Neuronal stem cell (in vitro differentiated cells): ENCODE data around the gene FBP2.
"Not testable (repeated sequence)": the region's sequence is repeated elsewhere in the genome, so short reads cannot be mapped to it uniquely, and the experiment has no call there.

Experiments
- DNase-seq: peaks from one replicate; pipeline ENCODE4 v3.0.0-alpha.2; 2013; ENCODE audit warnings: low spot score
- H2AFZ ChIP-seq: one replicate; pipeline ENCODE4 v1.6.1; 2013; ENCODE audit warnings: mild to moderate bottlenecking, low read length, inconsistent platforms
- H2AK5ac ChIP-seq: 2 replicates; pipeline ENCODE4 v1.6.1; 2013; ENCODE audit warnings: low read depth, mild to moderate bottlenecking, inconsistent platforms, low read length, moderate library complexity, mixed read lengths
- H2BK120ac ChIP-seq: 2 replicates; pipeline ENCODE4 v1.6.1; 2013; ENCODE audit warnings: low read depth, mild to moderate bottlenecking, inconsistent platforms, low read length, moderate library complexity, mixed read lengths
- H2BK12ac ChIP-seq: one replicate; pipeline ENCODE4 v1.6.1; 2013; ENCODE audit warnings: low read length, inconsistent platforms
- H2BK15ac ChIP-seq: 2 replicates; pipeline ENCODE4 v1.6.1; 2013; ENCODE audit warnings: mild to moderate bottlenecking, low read length, inconsistent platforms, mixed read lengths
- H2BK5ac ChIP-seq: one replicate; pipeline ENCODE4 v1.6.1; 2013; ENCODE audit warnings: inconsistent platforms, mild to moderate bottlenecking, low read length, moderate library complexity
- H3K14ac ChIP-seq: one replicate; pipeline ENCODE4 v1.6.1; 2013; ENCODE audit warnings: low read length, inconsistent platforms
- H3K18ac ChIP-seq: 2 replicates; pipeline ENCODE4 v1.6.1; 2013; ENCODE audit warnings: low read length, inconsistent platforms
- H3K23ac ChIP-seq: 2 replicates; pipeline ENCODE4 v1.6.1; 2013; ENCODE audit warnings: low read depth, mild to moderate bottlenecking, mixed read lengths, low read length, inconsistent platforms; ENCODE audit not compliant: poor library complexity
- H3K27ac ChIP-seq: replicated peaks from 3 replicates; pipeline ENCODE4 v1.5.1; 2013; ENCODE audit warnings: low read length, inconsistent platforms
- H3K27me3 ChIP-seq, 3 experiments: 2 replicates each; pipeline ENCODE4 v1.6.1; 2013; ENCODE audit warnings: low read length in 3 of 3, mild to moderate bottlenecking in 2 of 3, inconsistent platforms in 1 of 3, low read depth in 1 of 3, mixed read lengths in 1 of 3, moderate library complexity in 1 of 3; ENCODE audit not compliant: control insufficient read depth in 3 of 3, insufficient read depth in 3 of 3
- H3K36me3 ChIP-seq, 2 donors: replicated peaks in 1 of 2; 2 replicates each; pipeline ENCODE4 v1.6.1; 2013; ENCODE audit warnings: low read length in 2 of 2; ENCODE audit not compliant: control insufficient read depth in 2 of 2, insufficient read depth in 2 of 2
- H3K4ac ChIP-seq: 2 replicates; pipeline ENCODE4 v1.6.1; 2013; ENCODE audit warnings: inconsistent platforms, mild to moderate bottlenecking, low read length, moderate library complexity
- H3K4me1 ChIP-seq, 2 donors: 1 replicate in 1 of 2; 2 replicates in 1 of 2; pipeline ENCODE4 v1.6.1; 2013; ENCODE audit warnings: low read length in 2 of 2, low read depth in 1 of 2; ENCODE audit not compliant: control insufficient read depth in 2 of 2, insufficient read depth in 1 of 2
- H3K4me2 ChIP-seq: one replicate; pipeline ENCODE4 v1.6.1; 2013; ENCODE audit warnings: mild to moderate bottlenecking, low read length, inconsistent platforms; ENCODE audit not compliant: insufficient read depth, poor library complexity, severe bottlenecking
- H3K4me3 ChIP-seq, 2 donors: 2 replicates each; pipeline ENCODE4 v1.5.1; 2013; ENCODE audit warnings: low read length in 2 of 2, mild to moderate bottlenecking in 2 of 2, inconsistent platforms in 1 of 2, moderate library complexity in 1 of 2
- H3K79me1 ChIP-seq: one replicate; pipeline ENCODE4 v1.6.1; 2013; ENCODE audit warnings: low read depth, mild to moderate bottlenecking, inconsistent platforms, low read length, moderate library complexity
- H3K9ac ChIP-seq: one replicate; pipeline ENCODE4 v1.6.1; 2013; ENCODE audit warnings: mild to moderate bottlenecking, low read depth, low read length, inconsistent platforms; ENCODE audit not compliant: poor library complexity
- H3K9me3 ChIP-seq, 2 donors: replicated peaks in 1 of 2; 2 replicates each; pipeline versions ENCODE3 to v1.6.1; 2013; ENCODE audit warnings: low read length in 2 of 2, mild to moderate bottlenecking in 2 of 2, inconsistent platforms in 1 of 2, low read depth in 1 of 2, mixed read lengths in 1 of 2, moderate library complexity in 1 of 2; ENCODE audit not compliant: control insufficient read depth in 2 of 2, insufficient read depth in 1 of 2
- H4K8ac ChIP-seq: one replicate; pipeline ENCODE4 v1.6.1; 2013; ENCODE audit warnings: low read depth, mild to moderate bottlenecking, inconsistent platforms, low read length, moderate library complexity
- H4K91ac ChIP-seq: one replicate; pipeline ENCODE4 v1.6.1; 2013; ENCODE audit warnings: low read length, low read depth, mild to moderate bottlenecking, inconsistent platforms; ENCODE audit not compliant: poor library complexity
- WGBS, 2 donors: extraction: QIAGEN DNeasy Blood & Tissue Kit; methylation state at CpG; one replicate each; pipeline ENCODE4 v1.1.7; 2013; ENCODE audit warnings: missing lambda C conversion rate in 2 of 2, mixed read lengths in 1 of 2; ENCODE audit not compliant: insufficient read length in 2 of 2, insufficient replicate concordance in 1 of 2; ENCODE audit errors: extremely low coverage in 2 of 2; 5-methylcytosine and 5-hydroxymethylcytosine counted together

FBP2 gene

GRCh38 chr9:94592683-94593082 lies 941 bp downstream of the FBP2 start:
- not testable (repeated sequence) for H3K9me3 ChIP-seq, H3K9ac ChIP-seq, H2BK12ac ChIP-seq, H3K27ac ChIP-seq, H3K79me1 ChIP-seq, H3K36me3 ChIP-seq, H3K27me3 ChIP-seq, H3K18ac ChIP-seq, H2AK5ac ChIP-seq, H3K14ac ChIP-seq, H4K91ac ChIP-seq, H3K4me2 ChIP-seq, H2BK5ac ChIP-seq, H3K4ac ChIP-seq, H2BK120ac ChIP-seq, H2AFZ ChIP-seq, H3K4me3 ChIP-seq, H3K23ac ChIP-seq, H4K8ac ChIP-seq, H3K4me1 ChIP-seq, DNase-seq, H2BK15ac ChIP-seq
- WGBS, 2 donors, result no CpG with 5 or more reads among the region's 7 CpGs

GRCh38 chr9:94591876-94592275 lies 1.7 kb downstream of the FBP2 start:
- no peak overlapping the region for H2BK120ac ChIP-seq
- peak overlapping the region; percentile 94 for H2BK12ac ChIP-seq
- H3K23ac ChIP-seq, result no peak overlapping the region
- no peaks in the 10 kb centered on the region for H3K9me3 ChIP-seq
- no peak overlapping the region for H3K4me2 ChIP-seq
- peaks cover 0 to 4% of the 10 kb centered on the region in 2 donors for H3K4me1 ChIP-seq
- H4K8ac ChIP-seq, result peak overlapping the region; percentile 82
- no peak overlapping the region for H2AFZ ChIP-seq
- H3K36me3 ChIP-seq, result no peaks in the 10 kb centered on the region
- H2AK5ac ChIP-seq, result peak overlapping the region; percentile 92
- peak overlapping the region; percentile 28 for H3K18ac ChIP-seq
- H2BK5ac ChIP-seq, result no peak overlapping the region
- peaks cover 1% of the 10 kb centered on the region for H3K79me1 ChIP-seq
- peak overlapping the region; percentile 8 for H3K14ac ChIP-seq
- no peak overlapping the region for H3K27ac ChIP-seq
- no peak overlapping the region for H4K91ac ChIP-seq
- no peak overlapping the region for H3K9ac ChIP-seq
- WGBS, 2 donors, result no CpG with 5 or more reads among the region's 8 CpGs
- no peak overlapping the region for H3K4me3 ChIP-seq
- DNase-seq, result no peak
- no peak overlapping the region for H3K4ac ChIP-seq
- H2BK15ac ChIP-seq, result no peak overlapping the region
- H3K27me3 ChIP-seq, result peaks cover 0 to 6% (median 0%) of the 10 kb centered on the region in 3 experiments

GRCh38 chr9:94591046-94591545 lies 2.5 kb downstream of the FBP2 start:
- WGBS, 2 donors, result no CpG with 5 or more reads among the region's 38 CpGs
- H3K18ac ChIP-seq, H3K14ac ChIP-seq, H4K8ac ChIP-seq, H3K4me3 ChIP-seq, H3K79me1 ChIP-seq, H2AK5ac ChIP-seq, H3K27me3 ChIP-seq, H2AFZ ChIP-seq, H3K36me3 ChIP-seq, H4K91ac ChIP-seq, H3K27ac ChIP-seq, H2BK15ac ChIP-seq, H3K4me2 ChIP-seq, H2BK120ac ChIP-seq, H3K23ac ChIP-seq, H3K9ac ChIP-seq, DNase-seq, H2BK12ac ChIP-seq, H3K9me3 ChIP-seq, H2BK5ac ChIP-seq, H3K4ac ChIP-seq, H3K4me1 ChIP-seq: not testable (repeated sequence)

- no peak overlapping the region for H2AFZ ChIP-seq
- no peak overlapping the region for H4K8ac ChIP-seq
- WGBS, 2 donors, result no CpG with 5 or more reads among the region's 9 CpGs
- H3K4me1 ChIP-seq, result peaks cover 0 to 4% of the 10 kb centered on the region in 2 donors
- no peak overlapping the region for H3K4me3 ChIP-seq
- peaks cover 0 to 6% (median 0%) of the 10 kb centered on the region in 3 experiments for H3K27me3 ChIP-seq
- H3K18ac ChIP-seq, result peak overlapping the region; percentile 55
- H2BK12ac ChIP-seq, result no peak overlapping the region
- no peak overlapping the region for H3K9ac ChIP-seq
- H4K91ac ChIP-seq, result no peak overlapping the region
- no peak overlapping the region for H3K14ac ChIP-seq
- H3K36me3 ChIP-seq, result no peaks in the 10 kb centered on the region
- H3K4me2 ChIP-seq, result no peak overlapping the region
- H3K4ac ChIP-seq, result no peak overlapping the region
- no peak overlapping the region for H2BK5ac ChIP-seq
- no peak overlapping the region for H3K23ac ChIP-seq
- no peak overlapping the region for H2BK120ac ChIP-seq
- no peaks in the 10 kb centered on the region for H3K9me3 ChIP-seq
- peak overlapping the region; percentile 57 for H2AK5ac ChIP-seq
- H2BK15ac ChIP-seq, result peak overlapping the region; percentile 84
- DNase-seq, result no peak
- peaks cover 1% of the 10 kb centered on the region for H3K79me1 ChIP-seq
- H3K27ac ChIP-seq, result no peak overlapping the region
Measured at GRCh38 chr9:94588681-94589080, 4.9 kb downstream of the FBP2 start.
